H1 (cell line): ENCODE results near the gene DNAJC7. TPM values are rescaled to one million over a fixed set of nuclear protein-coding genes. Genes with fewer than 3 reads are reported as not detected.

Source experiments
- CTCF ChIA-PET: fragments of 300-600 bp; sonication (Branson Sonifier 250); formaldehyde crosslinking; loops from one replicate; lab custom pipeline; 2021; ENCODE audit not compliant: partially characterized antibody; lab: Charles Lee
- POLR2A ChIA-PET: fragments of 300-600 bp; sonication (Branson Sonifier 250); formaldehyde crosslinking; loops from one replicate; lab custom pipeline; 2021; ENCODE audit warnings: inconsistent platforms; ENCODE audit not compliant: partially characterized antibody; lab: Charles Lee
- DNase-seq, 2 experiments: peaks; one replicate each; pipeline versions ENCODE4 v3.0.0 to v3.0.0-alpha.2; 2010 to 2022; ENCODE audit warnings: low spot score in 2 of 2, low read depth in 1 of 2, mixed read lengths in 1 of 2
- FAIRE-seq: peaks from 2 replicates; lab custom pipeline; 2011; peaks lifted over from hg19 to GRCh38; lab: Jason Lieb, UNC
- H2AFZ ChIP-seq: 2 replicates; pipeline ENCODE4 v1.8.1; 2012; ENCODE audit warnings: low read length, inconsistent platforms
- H2AK5ac ChIP-seq: 2 replicates; pipeline ENCODE4 v1.6.1; 2013; ENCODE audit warnings: low read depth, low read length
- H2BK120ac ChIP-seq: replicated peaks from 2 replicates; pipeline ENCODE3; 2013; ENCODE audit warnings: low read depth, low read length, inconsistent platforms
- H2BK12ac ChIP-seq: 2 replicates; pipeline ENCODE4 v1.6.1; 2013; ENCODE audit warnings: low read depth, low read length
- H2BK15ac ChIP-seq: 2 replicates; pipeline ENCODE4 v1.6.1; 2013; ENCODE audit warnings: low read length
- H2BK20ac ChIP-seq: 2 replicates; pipeline ENCODE4 v1.6.1; 2013; ENCODE audit warnings: low read length
- H2BK5ac ChIP-seq: 2 replicates; pipeline ENCODE4 v1.6.1; 2013; ENCODE audit warnings: low read depth, low read length
- H3K14ac ChIP-seq: 2 replicates; pipeline ENCODE4 v1.6.1; 2013; ENCODE audit warnings: inconsistent platforms; ENCODE audit not compliant: insufficient read length
- H3K18ac ChIP-seq: 2 replicates; pipeline ENCODE4 v1.6.1; 2013; ENCODE audit warnings: low read length; ENCODE audit errors: extremely low read depth
- H3K23ac ChIP-seq: 2 replicates; pipeline ENCODE4 v1.6.1; 2013; ENCODE audit warnings: inconsistent platforms; ENCODE audit not compliant: insufficient read length
- H3K23me2 ChIP-seq: 2 replicates; pipeline ENCODE4 v1.6.1; 2013; ENCODE audit warnings: low read depth, low read length
- H3K27ac ChIP-seq: 2 replicates; pipeline ENCODE4 v1.6.1; 2011; ENCODE audit warnings: low read depth, low read length, inconsistent platforms
- H3K27me3 ChIP-seq, 4 experiments: replicated peaks in 1 of 4; 1 replicate in 1 of 4; 2 replicates in 3 of 4; pipeline versions ENCODE4 v1.6.1 to v1.8.1; 2011 to 2013; ENCODE audit warnings: low read length in 3 of 4, mild to moderate bottlenecking in 3 of 4, inconsistent platforms in 2 of 4, mixed read lengths in 2 of 4, moderate library complexity in 1 of 4; ENCODE audit not compliant: control insufficient read depth in 3 of 4, insufficient read depth in 3 of 4; ENCODE audit errors: extremely low read depth in 1 of 4
- H3K36me3 ChIP-seq, 4 experiments: 2 replicates each; pipeline versions ENCODE4 v1.6.1 to v1.8.1; 2011 to 2013; ENCODE audit warnings: mild to moderate bottlenecking in 4 of 4, low read length in 3 of 4, moderate library complexity in 2 of 4, control low read depth in 1 of 4, inconsistent platforms in 1 of 4; ENCODE audit not compliant: insufficient read depth in 4 of 4, control insufficient read depth in 2 of 4
- H3K4ac ChIP-seq: replicated peaks from 2 replicates; pipeline ENCODE3; 2013; ENCODE audit warnings: low read length, low read depth, mixed read lengths, inconsistent platforms; ENCODE audit not compliant: insufficient read length
- H3K4me1 ChIP-seq, 4 experiments: replicated peaks in 1 of 4; 1 replicate in 1 of 4; 2 replicates in 3 of 4; pipeline versions ENCODE4 v1.6.1 to v1.8.1; 2011 to 2013; ENCODE audit warnings: low read length in 3 of 4, inconsistent platforms in 2 of 4, mixed read lengths in 1 of 4; ENCODE audit not compliant: insufficient read depth in 4 of 4, control insufficient read depth in 3 of 4
- H3K4me2 ChIP-seq, 2 experiments: 2 replicates each; pipeline versions ENCODE4 v1.6.1 to v1.8.1; 2011 to 2013; ENCODE audit warnings: low read depth in 2 of 2, low read length in 2 of 2, control low read depth in 1 of 2, inconsistent platforms in 1 of 2, mild to moderate bottlenecking in 1 of 2; ENCODE audit not compliant: insufficient read depth in 1 of 2
- H3K4me3 ChIP-seq, 4 experiments: fragments of 200-600, 300-600 bp in 1 of 4; sonication (generic), shearing (Covaris generic), sonication (Bioruptor Twin) in 1 of 4; 2 replicates each; pipeline versions ENCODE4 v1.5.1 to v1.8.1; 2011 to 2016; ENCODE audit warnings: low read length in 4 of 4, low read depth in 3 of 4, control low read depth in 2 of 4, inconsistent platforms in 2 of 4, mild to moderate bottlenecking in 2 of 4, mixed read lengths in 1 of 4, moderate library complexity in 1 of 4; ENCODE audit not compliant: insufficient read depth in 2 of 4; ENCODE audit errors: extremely low read depth in 1 of 4
- H3K56ac ChIP-seq: replicated peaks from 2 replicates; pipeline ENCODE3; 2013; ENCODE audit warnings: low read depth, mild to moderate bottlenecking, mixed read lengths, low read length, inconsistent platforms; ENCODE audit not compliant: insufficient read length
- H3K79me1 ChIP-seq: 2 replicates; pipeline ENCODE4 v1.6.1; 2013; ENCODE audit warnings: low read depth, low read length, control low read depth
- H3K79me2 ChIP-seq, 2 experiments: 2 replicates each; pipeline versions ENCODE4 v1.6.1 to v1.8.1; 2012 to 2013; ENCODE audit warnings: low read length in 2 of 2, mild to moderate bottlenecking in 2 of 2, inconsistent platforms in 1 of 2; ENCODE audit not compliant: insufficient read depth in 2 of 2, control insufficient read depth in 1 of 2
- H3K9ac ChIP-seq, 4 experiments: replicated peaks in 1 of 4; 1 replicate in 1 of 4; 2 replicates in 3 of 4; pipeline versions ENCODE4 v1.6.1 to v1.8.1; 2011 to 2013; ENCODE audit warnings: low read depth in 3 of 4, low read length in 3 of 4, control low read depth in 2 of 4, mild to moderate bottlenecking in 2 of 4, moderate library complexity in 2 of 4, inconsistent platforms in 1 of 4; ENCODE audit errors: extremely low read depth in 1 of 4
- H3K9me3 ChIP-seq, 2 experiments: 2 replicates each; pipeline versions ENCODE4 v1.6.1 to v1.8.1; 2012 to 2013; ENCODE audit warnings: mild to moderate bottlenecking in 2 of 2, moderate library complexity in 2 of 2, control low read depth in 1 of 2, inconsistent platforms in 1 of 2, low read depth in 1 of 2, low read length in 1 of 2, mixed read lengths in 1 of 2; ENCODE audit not compliant: insufficient read depth in 2 of 2
- H4K20me1 ChIP-seq, 2 experiments: replicated peaks in 1 of 2; 2 replicates each; pipeline versions ENCODE3 to v1.8.1; 2011 to 2013; ENCODE audit warnings: inconsistent platforms in 2 of 2, low read length in 2 of 2, mild to moderate bottlenecking in 1 of 2; ENCODE audit not compliant: insufficient read depth in 2 of 2, control insufficient read depth in 1 of 2
- H4K5ac ChIP-seq: 2 replicates; pipeline ENCODE4 v1.6.1; 2013; ENCODE audit warnings: low read length, low read depth, mixed read lengths, inconsistent platforms; ENCODE audit not compliant: insufficient read length
- H4K8ac ChIP-seq: 2 replicates; pipeline ENCODE4 v1.8.0; 2013; ENCODE audit warnings: mild to moderate bottlenecking, moderate library complexity, low read length, inconsistent platforms; ENCODE audit not compliant: insufficient read depth; ENCODE audit errors: extremely low read depth
- H4K91ac ChIP-seq: replicated peaks from 2 replicates; pipeline ENCODE3; 2013; ENCODE audit warnings: low read length, mixed read lengths, inconsistent platforms; ENCODE audit not compliant: insufficient read length
- CBX8 ChIP-seq: fragments of 300-800, 300-1000 bp; sonication (generic); IDR thresholded peaks from 2 replicates; pipeline ENCODE4 v1.7.1; 2016; ENCODE audit warnings: low read depth, low read length, borderline replicate concordance
- CHD1 ChIP-seq: IDR thresholded peaks from 2 replicates; pipeline ENCODE4 v1.6.1; 2012; ENCODE audit warnings: low read depth, low read length, improper control_type of control experiment
- CHD2 ChIP-seq: IDR thresholded peaks from 2 replicates; pipeline ENCODE4 v1.6.1; 2012; ENCODE audit warnings: low read length, improper control_type of control experiment
- GTF2F1 ChIP-seq: IDR thresholded peaks from 2 replicates; pipeline ENCODE4 v1.6.1; 2012; ENCODE audit warnings: low read depth, low read length, improper control_type of control experiment, borderline replicate concordance
- KDM1A ChIP-seq: fragments of 200-600, 300-600 bp; sonication (generic); IDR thresholded peaks from 2 replicates; pipeline ENCODE4 v1.7.1; 2016; ENCODE audit warnings: mild to moderate bottlenecking, low read length, borderline replicate concordance
- KDM5A ChIP-seq: fragments of 200-600 bp; IDR thresholded peaks from 2 replicates; pipeline ENCODE4 v1.7.1; 2012; ENCODE audit warnings: mild to moderate bottlenecking, low read length, inconsistent platforms, mixed read lengths
- PHF8 ChIP-seq: fragments of 200-600 bp; sonication (generic); conservative IDR thresholded peaks from 2 replicates; pipeline ENCODE4 v1.7.1; 2012; ENCODE audit warnings: low read depth, mild to moderate bottlenecking, inconsistent platforms, low read length, moderate library complexity
- POU5F1 ChIP-seq: IDR thresholded peaks from 2 replicates; pipeline ENCODE4 v1.6.1; 2011; ENCODE audit warnings: low read depth, mild to moderate bottlenecking, low read length, moderate library complexity
- RAD21 ChIP-seq, 2 experiments: IDR thresholded peaks in 1 of 2; conservative IDR thresholded peaks in 1 of 2; 2 replicates each; pipeline ENCODE4 v1.6.1; 2011; ENCODE audit warnings: low read depth in 2 of 2, low read length in 2 of 2, improper control_type of control experiment in 1 of 2, inconsistent platforms in 1 of 2, mild to moderate bottlenecking in 1 of 2, moderate library complexity in 1 of 2
- WGBS, 2 experiments: shearing (Covaris generic) in 1 of 2; methylation state at CpG; one replicate each; pipeline versions ENCODE4 v1.1.6 to v1.1.7; 2013 to 2015; ENCODE audit warnings: low lambda C conversion rate in 2 of 2, mixed read lengths in 2 of 2, inconsistent platforms in 1 of 2, low coverage in 1 of 2, missing lambda C conversion rate in 1 of 2; ENCODE audit not compliant: insufficient replicate concordance in 2 of 2, insufficient coverage in 1 of 2, insufficient read length in 1 of 2; ENCODE audit errors: extremely low coverage in 1 of 2, missing lambda C conversion rate in 1 of 2; 5-methylcytosine and 5-hydroxymethylcytosine counted together
- polyA plus RNA-seq, 7 experiments: library from polyadenylated mRNA; depleted of rRNA in 3 of 7; stranded (reverse) in 5 of 7; unstranded in 2 of 7; fragments of >200 nt in 5 of 7; fragments of 200-250 nt in 2 of 7; gene quantifications; 1 replicate in 5 of 7; 2 replicates in 1 of 7; 4 replicates in 1 of 7; pipeline versions ENCODE4 v1.2.1 to v1.2.3, GENCODE V29; 2011 to 2013; ENCODE audit warnings: missing spikeins in 2 of 7, mixed read lengths in 2 of 7
- total RNA-seq: library from RNA; stranded (reverse); fragmentation: NEBNext Ultra II Directional; extraction: Animal tissue kit (Norgen Biotek cat#: 25700); gene quantifications from 2 replicates; pipeline ENCODE4 v1.2.1, GENCODE V29; 2021

The DNAJC7 gene
- total and polyA plus RNA-seq, 2 of the 8 experiments (the other 6 are each of a cell fraction or from before 2014, with no cell fraction given): 31.0 to 148 TPM

- no peak overlapping the region for H3K4ac ChIP-seq
- H3K14ac ChIP-seq: no peak overlapping the region
- no peaks in the 10 kb centered on the region for H4K20me1 ChIP-seq
- no peak overlapping the region for H3K27ac ChIP-seq
- H3K23ac ChIP-seq: no peak overlapping the region
- H2BK15ac ChIP-seq: no peak overlapping the region
- 91% methylated on average over 6 of the region's 6 CpGs; no CpG with 5 or more reads in 1 of the 2 experiments for WGBS, 2 experiments
- POLR2A ChIA-PET: interaction anchor here (0.7 to 2.5 kb wide), 6 partner anchors 9 to 252 kb away, joined by 3 to 9 read pairs (median 6); partner anchors contain the start of genes ACLY and ODAD4
- H3K36me3 ChIP-seq: peaks cover 0 to 3% (median 0%) of the 10 kb centered on the region in 4 experiments; a peak in 2 of 8 replicates
- no peaks in the 10 kb centered on the region for H3K4me1 ChIP-seq
- no peaks in the 10 kb centered on the region for H3K27me3 ChIP-seq
- no peak overlapping the region for H2BK12ac ChIP-seq
- no peaks in the 10 kb centered on the region for H3K9me3 ChIP-seq
- H3K18ac ChIP-seq: no peak overlapping the region
- H2BK120ac ChIP-seq: no peak overlapping the region
- H4K91ac ChIP-seq: no peak overlapping the region
- no peak overlapping the region for H3K4me3 ChIP-seq
- no peaks in the 10 kb centered on the region for H3K79me1 ChIP-seq
- TF ChIP-seq KDM5A (no peak), CHD1 (no peak), GTF2F1 (no peak), POU5F1 (no peak), KDM1A (no peak), CBX8 (no peak), PHF8 (no peak), RAD21 (IDR thresholded peaks at IDR 0.05 in 1 of 2, conservative IDR thresholded peaks at IDR 0.05 in 1 of 2; ENCODE audit: low read depth in 2 of 2, low read length in 2 of 2) (no peak), CHD2 (no peak)
- no peak overlapping the region for H2AK5ac ChIP-seq
- H2BK5ac ChIP-seq: no peak overlapping the region
- CTCF ChIA-PET: interaction anchor here (1.2 to 2.7 kb wide), 3 partner anchors 9 to 79 kb away, joined by 3 to 11 read pairs (median 8); no protein-coding TSS in a partner anchor
- no peaks in the 10 kb centered on the region for H3K79me2 ChIP-seq
- H4K5ac ChIP-seq: no peak overlapping the region
- H2BK20ac ChIP-seq: no peak overlapping the region
- no peak overlapping the region for H3K4me2 ChIP-seq
- H2AFZ ChIP-seq: no peak overlapping the region
- no peak for DNase-seq
- H4K8ac ChIP-seq: no peak overlapping the region
- no peak overlapping the region for H3K56ac ChIP-seq
- H3K9ac ChIP-seq: no peak overlapping the region
- H3K23me2 ChIP-seq: 0 out of 2 replicates have a peak, but pooled peaks cover 2% of the 10 kb centered on the region
- no peak for FAIRE-seq
These were observed 77.5 kb downstream of the DNAJC7 start for GRCh38 chr17:41939693-41940090.
